Loucy (cell line): Measurements from ENCODE around the gene CASP9.

Experiments
- H2AFZ ChIP-seq: fragments of 200-600 bp; sonication (generic); 2 replicates; pipeline ENCODE4 v1.6.0; 2016; ENCODE audit warnings: antibody characterized with exemption, mild to moderate bottlenecking, low read length, moderate library complexity
- H3F3A ChIP-seq: fragments of 200-600 bp; 2 replicates; pipeline ENCODE4 v1.6.0; 2016; ENCODE audit warnings: antibody characterized with exemption, low read depth, mild to moderate bottlenecking
- H3K27me3 ChIP-seq: fragments of 200-600 bp; sonication (generic); 2 replicates; pipeline ENCODE4 v1.6.1; 2014; ENCODE audit warnings: low read length, mild to moderate bottlenecking; ENCODE audit not compliant: insufficient read depth, poor library complexity, severe bottlenecking
- H3K36me3 ChIP-seq: fragments of 200-600 bp; sonication (generic); 2 replicates; pipeline ENCODE4 v1.6.1; 2016; ENCODE audit warnings: low read length; ENCODE audit not compliant: insufficient read depth
- H3K4me1 ChIP-seq: fragments of 200-600 bp; sonication (generic); 2 replicates; pipeline ENCODE4 v1.5.1; 2014; ENCODE audit warnings: low read length, mild to moderate bottlenecking; ENCODE audit not compliant: insufficient read depth, poor library complexity, severe bottlenecking
- H3K4me2 ChIP-seq: fragments of 200-600 bp; sonication (generic); 2 replicates; pipeline ENCODE4 v1.6.0; 2014; ENCODE audit warnings: antibody characterized with exemption, low read length, low read depth, mild to moderate bottlenecking; ENCODE audit not compliant: poor library complexity, severe bottlenecking
- H3K4me3 ChIP-seq: fragments of 200-600 bp; sonication (generic); 2 replicates; pipeline ENCODE4 v1.5.1; 2014; ENCODE audit warnings: low read length, mild to moderate bottlenecking, mixed read lengths; ENCODE audit not compliant: poor library complexity, severe bottlenecking
- H3K79me2 ChIP-seq: fragments of 200-600 bp; sonication (generic); 2 replicates; pipeline ENCODE4 v1.6.1; 2014; ENCODE audit warnings: low read length; ENCODE audit not compliant: insufficient read depth
- H3K9ac ChIP-seq: fragments of 200-600 bp; sonication (generic); 2 replicates; pipeline ENCODE4 v1.6.0; 2014; ENCODE audit warnings: mild to moderate bottlenecking, low read depth, low read length, moderate library complexity; ENCODE audit not compliant: poor library complexity, severe bottlenecking
- H3K9me2 ChIP-seq: fragments of 200-600 bp; sonication (generic); replicated peaks from 2 replicates; pipeline ENCODE4 v1.6.1; 2016; ENCODE audit warnings: low read depth, low read length, mixed read lengths
- H3K9me3 ChIP-seq: fragments of 200-600 bp; sonication (generic); 2 replicates; pipeline ENCODE4 v1.6.1; 2014; ENCODE audit warnings: mild to moderate bottlenecking, antibody characterized with exemption, low read length, low read depth; ENCODE audit not compliant: insufficient read depth
- H4K20me1 ChIP-seq: fragments of 200-600 bp; sonication (generic); 2 replicates; pipeline ENCODE4 v1.6.0; 2014; ENCODE audit warnings: antibody characterized with exemption, low read length, mild to moderate bottlenecking; ENCODE audit not compliant: insufficient read depth, poor library complexity, severe bottlenecking
- CTCF ChIP-seq: fragments of 200-600 bp; sonication (generic); conservative IDR thresholded peaks from 2 replicates; pipeline ENCODE4 v1.5.1; 2014; ENCODE audit warnings: mild to moderate bottlenecking, antibody characterized with exemption, low read length
- EZH2phosphoT487 ChIP-seq: fragments of 200-600 bp; IDR thresholded peaks from 2 replicates; pipeline ENCODE4 v1.6.1; 2018; ENCODE audit warnings: antibody characterized with exemption, mild to moderate bottlenecking, moderate library complexity, borderline replicate concordance

Gene CASP9

GRCh38 chr1:15524021-15524282 is at the start of gene CASP9:
CASP9 (minus strand) TSS chr1:15524215; CDS start chr1:15524200, 15 bp downstream.
- Histone ChIP-seq H3K9me2 (no peaks in the 10 kb centered on the region), H3K4me1 (peaks cover 37% of the 10 kb centered on the region), H3K27me3 (no peaks in the 10 kb centered on the region), H3F3A (peaks cover 7% of the 10 kb centered on the region; the same call in 1 of the 2 replicates), H3K9me3 (no peaks in the 10 kb centered on the region), H3K4me2 (peak within 1 kb of the TSS; percentile 97), H3K36me3 (no peaks in the 10 kb centered on the region), H2AFZ (peak within 1 kb of the TSS; percentile 98), H3K79me2 (peaks cover 31% of the 10 kb centered on the region), H3K9ac (peak within 1 kb of the TSS; percentile 87), H4K20me1 (peaks cover 4% of the 10 kb centered on the region), H3K4me3 (peak within 1 kb of the TSS; percentile 96)
- TF ChIP-seq EZH2phosphoT487: no peak
- TF ChIP-seq CTCF: no peak

DNA sequence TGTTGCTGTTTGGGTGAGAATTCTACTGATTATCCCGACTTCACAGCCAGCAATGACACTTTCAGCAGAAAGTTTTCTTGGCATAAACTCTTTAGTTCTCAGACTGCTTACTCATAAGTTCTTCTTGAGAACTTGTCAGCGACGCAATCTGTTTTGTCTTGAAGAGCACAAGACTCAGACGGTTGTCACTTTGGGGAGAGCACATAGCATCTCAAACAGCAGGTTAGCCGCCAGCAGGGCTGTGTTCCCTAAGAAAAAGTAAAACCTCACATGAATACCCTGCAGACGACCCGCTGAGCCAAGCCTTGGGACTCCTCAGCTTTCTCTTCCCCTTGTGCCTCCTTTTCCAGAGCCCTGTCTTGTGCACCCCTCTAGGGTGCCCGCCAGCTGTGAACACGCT is 49.5 kb upstream of the CASP9 start:
- peaks cover 5% of the 10 kb centered on the region for H3K4me1 ChIP-seq
- H3K4me3 ChIP-seq: no peak overlapping the region
- H3K79me2 ChIP-seq: no peaks in the 10 kb centered on the region
- H3K36me3 ChIP-seq: no peaks in the 10 kb centered on the region; the same call in 1 of the 2 replicates
- H3K9me3 ChIP-seq: no peaks in the 10 kb centered on the region
- H4K20me1 ChIP-seq: no peaks in the 10 kb centered on the region
- H3K9me2 ChIP-seq: no peaks in the 10 kb centered on the region
- H3F3A ChIP-seq: no peaks in the 10 kb centered on the region
- no peak overlapping the region for H3K4me2 ChIP-seq
- no peak overlapping the region for H2AFZ ChIP-seq
- no peaks in the 10 kb centered on the region for H3K27me3 ChIP-seq
- no peak overlapping the region for H3K9ac ChIP-seq
- TF ChIP-seq EZH2phosphoT487 (no peak), CTCF (no peak)

DNA sequence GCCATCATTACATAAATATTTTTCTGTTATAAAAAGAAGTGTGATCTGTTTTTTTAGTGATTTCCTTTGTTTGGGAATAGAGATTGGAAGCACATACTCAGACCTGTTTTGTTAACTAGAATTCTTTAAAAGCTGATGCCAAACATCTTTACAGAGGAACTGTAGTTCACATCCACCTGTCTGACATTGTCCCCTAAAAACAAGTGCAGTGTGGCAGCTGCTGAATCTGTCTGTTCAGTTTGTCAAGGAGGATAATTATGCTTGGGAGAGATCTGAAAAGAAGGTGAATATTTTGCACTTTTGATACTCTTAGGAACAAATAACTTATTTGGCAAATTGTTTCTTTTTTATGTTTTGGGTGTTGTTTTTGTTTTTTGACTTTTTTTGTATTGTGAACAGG is 47.3 kb upstream of the CASP9 start:
- Histone ChIP-seq H3K4me1 (no peaks in the 10 kb centered on the region), H3K27me3 (no peaks in the 10 kb centered on the region), H3K9ac (no peak overlapping the region), H3K4me2 (no peak overlapping the region), H3F3A (no peaks in the 10 kb centered on the region), H3K9me2 (no peaks in the 10 kb centered on the region), H4K20me1 (no peaks in the 10 kb centered on the region), H2AFZ (no peak overlapping the region), H3K9me3 (no peaks in the 10 kb centered on the region), H3K36me3 (peaks cover 21% of the 10 kb centered on the region; the same call in 1 of the 2 replicates), H3K4me3 (no peak overlapping the region), H3K79me2 (no peaks in the 10 kb centered on the region)
- TF ChIP-seq CTCF (no peak), EZH2phosphoT487 (no peak)
